Esophagus muscularis mucosa (tissue), 4 donors: Measurements from ENCODE around the gene PDIA5. TPM values are rescaled to one million over a fixed set of nuclear protein-coding genes. Genes with fewer than 3 reads are reported as not detected.

Source experiments
- DNase-seq: peaks from one replicate; pipeline ENCODE4 v3.0.0-alpha.2; 2017; ENCODE audit errors: extremely low spot score
- H3K27ac ChIP-seq, 4 donors: fragments of 200-600 bp; sonication (generic); replicated peaks in 1 of 4; 1 replicate in 3 of 4; 2 replicates in 1 of 4; pipeline ENCODE4 v1.5.1; 2016 to 2019; ENCODE audit warnings: mild to moderate bottlenecking in 1 of 4
- H3K27me3 ChIP-seq, 4 donors: fragments of 200-600 bp; sonication (generic); one replicate each; pipeline versions ENCODE4 v1.5.1 to v1.6.0; 2016 to 2019
- H3K36me3 ChIP-seq, 4 donors: fragments of 200-600 bp; sonication (generic); one replicate each; pipeline ENCODE4 v1.5.1; 2016 to 2019
- H3K4me1 ChIP-seq, 4 donors: fragments of 200-600 bp; sonication (generic); one replicate each; pipeline ENCODE4 v1.5.1; 2016 to 2019
- H3K4me3 ChIP-seq, 4 donors: fragments of 200-600 bp; sonication (generic); 1 replicate in 2 of 4; 2 replicates in 2 of 4; pipeline ENCODE4 v1.5.1; 2016 to 2019; ENCODE audit warnings: mild to moderate bottlenecking in 4 of 4, moderate library complexity in 1 of 4
- H3K9me3 ChIP-seq, 4 donors: fragments of 200-600 bp; sonication (generic); 1 replicate in 3 of 4; 2 replicates in 1 of 4; pipeline ENCODE4 v1.5.1; 2016 to 2019
- EP300 ChIP-seq: sonication (generic); formaldehyde crosslinking; IDR thresholded peaks from one replicate; pipeline ENCODE4 v1.6.1; 2017; ENCODE audit warnings: antibody characterized with exemption
- POLR2A ChIP-seq: fragments of 450-650 bp; IDR thresholded peaks from one replicate; pipeline ENCODE4 v1.6.1; 2017; ENCODE audit warnings: antibody characterized with exemption, moderate library complexity, mild to moderate bottlenecking, low read depth
- POLR2AphosphoS5 ChIP-seq, 2 donors: sonication (generic); formaldehyde crosslinking; IDR thresholded peaks; one replicate each; pipeline ENCODE4 v1.6.1; 2017; ENCODE audit warnings: antibody characterized with exemption in 2 of 2
- WGBS: methylation state at CpG from one replicate; pipeline ENCODE4 v1.1.5; 2018; 5-methylcytosine and 5-hydroxymethylcytosine counted together
- intact Hi-C: fragments of 100-400 bp; cut with DNase I; formaldehyde crosslinking; loops from one replicate; pipeline ENCODE4 v1.15.1; 2023
- total RNA-seq, 4 donors: library from RNA; depleted of rRNA; stranded (reverse); fragments of >200 nt; gene quantifications; one replicate each; pipeline versions ENCODE4 v1.1.0 to v1.2.1, GENCODE V29; 2016
- TF ChIP-seq, protein P1 (sequence below), 3 experiments: fragments of 200-600 bp in 2 of 3; fragments of 450-650 bp in 1 of 3; sonication (generic) in 2 of 3; IDR thresholded peaks; one replicate each; pipeline ENCODE4 v1.5.1; 2017 to 2019; ENCODE audit warnings: antibody characterized with exemption in 3 of 3, mild to moderate bottlenecking in 2 of 3, moderate library complexity in 1 of 3

Gene PDIA5
- total RNA-seq, 4 donors from 2014 or later = 12.5 to 16.4 (median 15.1) TPM

GRCh38 chr3:123026565-123027291, 40.1 kb upstream of the PDIA5 start:
- H3K9me3 ChIP-seq = no peaks in the 10 kb centered on the region
- H3K27me3 ChIP-seq = peaks cover 0 to 54% (median 12%) of the 10 kb centered on the region in 4 donors
- H3K27ac ChIP-seq = no peak overlapping the region
- WGBS = under 1% methylated on average over 43 of the region's 62 CpGs
- intact Hi-C loops = loop anchor here (2.0 kb wide), 1 partner anchor 84 kb away; no protein-coding TSS in a partner anchor
- DNase-seq = no peak
- H3K4me3 ChIP-seq = peak overlapping the region; percentile 56 to 64 (median 62)
- no peaks in the 10 kb centered on the region for H3K36me3 ChIP-seq
- H3K4me1 ChIP-seq = peaks cover 31 to 35% (median 34%) of the 10 kb centered on the region in 4 donors
- TF ChIP-seq POLR2A (no peak), POLR2AphosphoS5 (IDR thresholded peaks at IDR 0.05) (no peak), EP300 (no peak)
- TF ChIP-seq, protein P1, sequence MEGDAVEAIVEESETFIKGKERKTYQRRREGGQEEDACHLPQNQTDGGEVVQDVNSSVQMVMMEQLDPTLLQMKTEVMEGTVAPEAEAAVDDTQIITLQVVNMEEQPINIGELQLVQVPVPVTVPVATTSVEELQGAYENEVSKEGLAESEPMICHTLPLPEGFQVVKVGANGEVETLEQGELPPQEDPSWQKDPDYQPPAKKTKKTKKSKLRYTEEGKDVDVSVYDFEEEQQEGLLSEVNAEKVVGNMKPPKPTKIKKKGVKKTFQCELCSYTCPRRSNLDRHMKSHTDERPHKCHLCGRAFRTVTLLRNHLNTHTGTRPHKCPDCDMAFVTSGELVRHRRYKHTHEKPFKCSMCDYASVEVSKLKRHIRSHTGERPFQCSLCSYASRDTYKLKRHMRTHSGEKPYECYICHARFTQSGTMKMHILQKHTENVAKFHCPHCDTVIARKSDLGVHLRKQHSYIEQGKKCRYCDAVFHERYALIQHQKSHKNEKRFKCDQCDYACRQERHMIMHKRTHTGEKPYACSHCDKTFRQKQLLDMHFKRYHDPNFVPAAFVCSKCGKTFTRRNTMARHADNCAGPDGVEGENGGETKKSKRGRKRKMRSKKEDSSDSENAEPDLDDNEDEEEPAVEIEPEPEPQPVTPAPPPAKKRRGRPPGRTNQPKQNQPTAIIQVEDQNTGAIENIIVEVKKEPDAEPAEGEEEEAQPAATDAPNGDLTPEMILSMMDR (IDR thresholded peaks at IDR 0.05) = no peak

- DNase-seq = no peak
- H3K4me3 ChIP-seq = peak within 1 kb of the TSS; percentile 56 to 64 (median 62)
- H3K4me1 ChIP-seq = peaks cover 31 to 35% (median 34%) of the 10 kb centered on the region in 4 donors
- peak within 1 kb of the TSS in 1 of 4 donors; percentile 49 for H3K27ac ChIP-seq
- H3K27me3 ChIP-seq = peaks cover 0 to 62% (median 12%) of the 10 kb centered on the region in 4 donors
- no peak for TF ChIP-seq EP300
- no peak for TF ChIP-seq POLR2AphosphoS5 (IDR thresholded peaks at IDR 0.05)
- TF ChIP-seq, protein P1 (IDR thresholded peaks at IDR 0.05) = peak; percentile 32 to 52 (median 51)
- TF ChIP-seq POLR2A = no peak
- no peaks in the 10 kb centered on the region for H3K9me3 ChIP-seq
- under 1% methylated on average over 62 of the region's 94 CpGs for WGBS
- intact Hi-C loops = loop anchor here (2.0 kb wide), 1 partner anchor 85 kb away; no protein-coding TSS in a partner anchor
- no peaks in the 10 kb centered on the region for H3K36me3 ChIP-seq
Observed at GRCh38 chr3:123027292-123028232, 39.3 kb upstream of the PDIA5 start, which contains the start of gene SEMA5B. TSS of gene SEMA5B (minus strand) at chr3:123027763. CDS start at chr3:122961263, 66,500 bp downstream.

- under 1% methylated on average over 21 of the region's 21 CpGs for WGBS
- peak overlapping the region in 1 of 4 donors; percentile 49 for H3K27ac ChIP-seq
- no peaks in the 10 kb centered on the region for H3K9me3 ChIP-seq
- intact Hi-C loops = no loop called here
- no peaks in the 10 kb centered on the region for H3K36me3 ChIP-seq
- peaks cover 31 to 35% (median 34%) of the 10 kb centered on the region in 4 donors for H3K4me1 ChIP-seq
- no peak for TF ChIP-seq EP300
- no peak for TF ChIP-seq POLR2A
- TF ChIP-seq POLR2AphosphoS5 (IDR thresholded peaks at IDR 0.05) = peak; percentile 33 to 40
- TF ChIP-seq, protein P1 (IDR thresholded peaks at IDR 0.05) = peak; percentile 35 to 54 (median 49)
- no peak for DNase-seq
- peak overlapping the region; percentile 56 to 64 (median 62) for H3K4me3 ChIP-seq
- H3K27me3 ChIP-seq = peaks cover 0 to 68% (median 12%) of the 10 kb centered on the region in 4 donors
Observed at GRCh38 chr3:123028233-123028828, 38.5 kb upstream of the PDIA5 start.

DNA sequence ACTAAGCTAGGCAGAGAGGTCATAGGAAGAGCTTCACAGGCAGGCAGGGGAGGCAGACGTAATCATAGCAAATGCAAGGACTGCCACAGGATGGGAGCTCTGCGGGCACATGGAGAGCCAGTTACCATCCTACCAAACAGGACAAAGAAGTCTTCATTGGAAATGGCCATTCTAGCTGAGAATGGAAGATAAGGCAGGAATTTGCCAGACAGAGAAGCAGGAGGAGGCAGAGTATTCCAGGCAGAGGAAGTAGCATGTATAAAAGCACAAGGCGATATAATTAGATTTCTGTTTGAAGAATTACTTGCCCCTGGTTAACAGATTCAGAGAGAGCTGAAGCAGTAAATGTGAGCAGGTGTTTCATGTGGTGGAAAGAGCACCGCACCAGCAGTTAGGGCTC, 35.8 kb upstream of the PDIA5 start:
- WGBS = 86% methylated on average over 4 of the region's 4 CpGs
- TF ChIP-seq EP300 (no peak), POLR2A (no peak), POLR2AphosphoS5 (IDR thresholded peaks at IDR 0.05) (no peak)
- TF ChIP-seq, protein P1 (IDR thresholded peaks at IDR 0.05) = no peak
- Histone ChIP-seq H3K4me3 (no peak overlapping the region), H3K36me3 (no peaks in the 10 kb centered on the region), H3K4me1 (peaks cover 31 to 33% (median 32%) of the 10 kb centered on the region in 4 donors), H3K27me3 (peaks cover 0 to 84% (median 11%) of the 10 kb centered on the region in 4 donors), H3K9me3 (no peaks in the 10 kb centered on the region), H3K27ac (no peak overlapping the region)
- no peak for DNase-seq
- intact Hi-C loops = no loop called here
